ENCODE results near the gene JPH4. TPM values are rescaled to one million over a fixed set of nuclear protein-coding genes. Genes with fewer than 3 reads are reported as not detected.

Gene JPH4
- total RNA-seq, 1 donor from 2014 or later = 3.2 TPM

GRCh38 chr14:23559926-23560520 lies 18.6 kb downstream of the JPH4 start:
- no peaks in the 10 kb centered on the region for H3K9me3 Mint-ChIP-seq
- no peak overlapping the region for H3K9ac ChIP-seq
- no peak overlapping the region for H3K4me3 ChIP-seq
- no peak overlapping the region for H3K4me3 Mint-ChIP-seq
- peaks cover 3% of the 10 kb centered on the region for H3K36me3 Mint-ChIP-seq
- H3K27ac ChIP-seq = no peak overlapping the region
- no peak overlapping the region for H3K4me2 ChIP-seq
- H3K27me3 Mint-ChIP-seq (ENCODE audit: insufficient read depth, low read depth) = peaks cover 2% of the 10 kb centered on the region
- no peak overlapping the region for H2AFZ ChIP-seq (replicated peaks)
- H3K4me1 Mint-ChIP-seq = peaks cover 27% of the 10 kb centered on the region
- no peak overlapping the region for H3K27ac Mint-ChIP-seq
- H3F3A ChIP-seq (ENCODE audit: low read depth) = peaks cover 40% of the 10 kb centered on the region
- no peak for DNase-seq (ENCODE audit: low spot score)
- H3K79me2 ChIP-seq (ENCODE audit: low read depth) = peaks cover 15% of the 10 kb centered on the region
- no peak for TF ChIP-seq EZH2phosphoT487 (IDR thresholded peaks at IDR 0.05)
- TF ChIP-seq CTCF (IDR thresholded peaks at IDR 0.05) = no peak
- no peak for TF ChIP-seq EZH2 (IDR thresholded peaks at IDR 0.05)
- no peaks in the 10 kb centered on the region for H3K36me3 ChIP-seq
- H3K4me1 ChIP-seq = peaks cover 12% of the 10 kb centered on the region
- no peaks in the 10 kb centered on the region for H3K27me3 ChIP-seq
- H4K20me1 ChIP-seq (ENCODE audit: low read depth) = peaks cover 5% of the 10 kb centered on the region
- no peaks in the 10 kb centered on the region for H3K9me3 ChIP-seq (ENCODE audit: low read depth)

GRCh38 chr14:23559010-23559925 lies 19.3 kb downstream of the JPH4 start:
- Histone ChIP-seq H3K4me1 (peaks cover 12% of the 10 kb centered on the region), H3K4me2 (no peak overlapping the region), H2AFZ (replicated peaks) (no peak overlapping the region), H3K9me3 (ENCODE audit: low read depth) (no peaks in the 10 kb centered on the region), H3K9ac (no peak overlapping the region), H4K20me1 (ENCODE audit: low read depth) (peaks cover 5% of the 10 kb centered on the region), H3K27me3 (no peaks in the 10 kb centered on the region), H3F3A (ENCODE audit: low read depth) (peaks cover 46% of the 10 kb centered on the region), H3K4me3 (no peak overlapping the region), H3K36me3 (no peaks in the 10 kb centered on the region), H3K27ac (no peak overlapping the region), H3K79me2 (ENCODE audit: low read depth) (peaks cover 15% of the 10 kb centered on the region)
- H3K27ac Mint-ChIP-seq = no peak overlapping the region
- peaks cover 2% of the 10 kb centered on the region for H3K27me3 Mint-ChIP-seq (ENCODE audit: insufficient read depth, low read depth)
- peak; percentile 88 for DNase-seq (ENCODE audit: low spot score)
- H3K36me3 Mint-ChIP-seq = peaks cover 3% of the 10 kb centered on the region
- TF ChIP-seq EZH2 (IDR thresholded peaks at IDR 0.05) (no peak), CTCF (IDR thresholded peaks at IDR 0.05) (peak; percentile 97)
- peaks cover 32% of the 10 kb centered on the region for H3K4me1 Mint-ChIP-seq
- H3K4me3 Mint-ChIP-seq = no peak overlapping the region
- no peaks in the 10 kb centered on the region for H3K9me3 Mint-ChIP-seq

GRCh38 chr14:23558346-23559009 lies 20.1 kb downstream of the JPH4 start:
- H2AFZ ChIP-seq (replicated peaks) = no peak overlapping the region
- no peak overlapping the region for H3K4me2 ChIP-seq
- peaks cover 15% of the 10 kb centered on the region for H3K79me2 ChIP-seq (ENCODE audit: low read depth)
- no peaks in the 10 kb centered on the region for H3K27me3 ChIP-seq
- H3K4me1 Mint-ChIP-seq = peaks cover 32% of the 10 kb centered on the region
- peaks cover 2% of the 10 kb centered on the region for H3K27me3 Mint-ChIP-seq (ENCODE audit: insufficient read depth, low read depth)
- H3K4me3 Mint-ChIP-seq = no peak overlapping the region
- no peak overlapping the region for H3K27ac Mint-ChIP-seq
- H3K36me3 ChIP-seq = no peaks in the 10 kb centered on the region
- no peak overlapping the region for H3K27ac ChIP-seq
- no peaks in the 10 kb centered on the region for H3K9me3 ChIP-seq (ENCODE audit: low read depth)
- H3K4me3 ChIP-seq = no peak overlapping the region
- peaks cover 5% of the 10 kb centered on the region for H4K20me1 ChIP-seq (ENCODE audit: low read depth)
- H3K9ac ChIP-seq = no peak overlapping the region
- no peaks in the 10 kb centered on the region for H3K9me3 Mint-ChIP-seq
- H3K4me1 ChIP-seq = peaks cover 12% of the 10 kb centered on the region
- DNase-seq (ENCODE audit: low spot score) = no peak
- TF ChIP-seq EZH2 (IDR thresholded peaks at IDR 0.05) = no peak
- peaks cover 46% of the 10 kb centered on the region for H3F3A ChIP-seq (ENCODE audit: low read depth)
- peaks cover 3% of the 10 kb centered on the region for H3K36me3 Mint-ChIP-seq
